Parathyroid adenoma (tissue), 2 donors: Measurements from ENCODE around the gene CSF1R.

ENCODE experiments used
- H2AFZ ChIP-seq: fragments of 300-600 bp; sonication (generic); one replicate; pipeline ENCODE4 v1.7.0; 2017; ENCODE audit warnings: antibody characterized with exemption, mild to moderate bottlenecking
- H3K27ac ChIP-seq: fragments of 300-600 bp; sonication (generic); one replicate; pipeline ENCODE4 v1.7.0; 2017
- H3K27me3 ChIP-seq: fragments of 300-600 bp; sonication (generic); one replicate; pipeline ENCODE4 v1.7.0; 2017; ENCODE audit warnings: low read length; ENCODE audit not compliant: control insufficient read depth, insufficient read depth
- H3K36me3 ChIP-seq: fragments of 300-600 bp; sonication (generic); one replicate; pipeline ENCODE4 v1.7.0; 2017; ENCODE audit warnings: low read length; ENCODE audit not compliant: control insufficient read depth, insufficient read depth
- H3K4me1 ChIP-seq: fragments of 300-600 bp; sonication (generic); one replicate; pipeline ENCODE4 v1.7.0; 2017; ENCODE audit warnings: control low read depth
- H3K4me2 ChIP-seq: fragments of 300-600 bp; sonication (generic); one replicate; pipeline ENCODE4 v1.7.0; 2017; ENCODE audit warnings: low read length
- H3K4me3 ChIP-seq: fragments of 300-600 bp; sonication (generic); one replicate; pipeline ENCODE4 v1.7.0; 2017; ENCODE audit warnings: low read depth, low read length
- H3K79me2 ChIP-seq: fragments of 300-600 bp; sonication (generic); one replicate; pipeline ENCODE4 v1.7.0; 2017; ENCODE audit warnings: control low read depth
- H3K9ac ChIP-seq: fragments of 300-600 bp; sonication (generic); one replicate; pipeline ENCODE4 v1.7.0; 2017; ENCODE audit warnings: mild to moderate bottlenecking
- H3K9me3 ChIP-seq: fragments of 300-600 bp; sonication (generic); one replicate; pipeline ENCODE4 v1.7.0; 2017; ENCODE audit warnings: low read length; ENCODE audit not compliant: control insufficient read depth
- TF ChIP-seq, protein P1 (sequence below): fragments of 300-600 bp; sonication (generic); IDR thresholded peaks from one replicate; pipeline ENCODE4 v1.7.0; 2017; ENCODE audit warnings: antibody characterized with exemption, mild to moderate bottlenecking
- donor health status: primary hyperparathyroidism.

The CSF1R gene

DNA sequence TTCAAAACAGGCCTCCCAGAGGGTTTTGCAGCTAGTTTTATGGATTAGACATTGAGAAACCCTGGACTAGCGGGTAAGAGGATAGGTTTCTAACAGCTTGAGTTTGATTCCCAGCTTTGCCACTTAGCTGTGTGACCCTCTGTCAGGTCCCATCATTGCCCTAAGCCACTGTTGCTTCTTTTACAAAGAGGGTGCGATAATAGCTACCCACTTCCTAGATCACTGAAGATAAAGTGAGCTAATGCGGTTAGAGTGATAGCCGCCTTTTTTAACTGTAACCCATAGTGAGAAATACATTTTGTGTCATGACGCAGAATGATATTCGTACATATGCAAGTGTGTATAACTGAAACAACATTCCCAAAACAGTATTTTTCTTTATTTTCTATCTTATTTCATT is 40.3 kb downstream of the CSF1R start:
- H3K79me2 ChIP-seq = no peaks in the 10 kb centered on the region
- H3K9me3 ChIP-seq = no peaks in the 10 kb centered on the region
- no peaks in the 10 kb centered on the region for H3K27me3 ChIP-seq
- no peak overlapping the region for H3K27ac ChIP-seq
- H2AFZ ChIP-seq = no peak overlapping the region
- H3K4me2 ChIP-seq = no peak overlapping the region
- H3K4me3 ChIP-seq = no peak overlapping the region
- H3K4me1 ChIP-seq = peaks cover 18% of the 10 kb centered on the region
- no peak overlapping the region for H3K9ac ChIP-seq
- TF ChIP-seq, protein P1, sequence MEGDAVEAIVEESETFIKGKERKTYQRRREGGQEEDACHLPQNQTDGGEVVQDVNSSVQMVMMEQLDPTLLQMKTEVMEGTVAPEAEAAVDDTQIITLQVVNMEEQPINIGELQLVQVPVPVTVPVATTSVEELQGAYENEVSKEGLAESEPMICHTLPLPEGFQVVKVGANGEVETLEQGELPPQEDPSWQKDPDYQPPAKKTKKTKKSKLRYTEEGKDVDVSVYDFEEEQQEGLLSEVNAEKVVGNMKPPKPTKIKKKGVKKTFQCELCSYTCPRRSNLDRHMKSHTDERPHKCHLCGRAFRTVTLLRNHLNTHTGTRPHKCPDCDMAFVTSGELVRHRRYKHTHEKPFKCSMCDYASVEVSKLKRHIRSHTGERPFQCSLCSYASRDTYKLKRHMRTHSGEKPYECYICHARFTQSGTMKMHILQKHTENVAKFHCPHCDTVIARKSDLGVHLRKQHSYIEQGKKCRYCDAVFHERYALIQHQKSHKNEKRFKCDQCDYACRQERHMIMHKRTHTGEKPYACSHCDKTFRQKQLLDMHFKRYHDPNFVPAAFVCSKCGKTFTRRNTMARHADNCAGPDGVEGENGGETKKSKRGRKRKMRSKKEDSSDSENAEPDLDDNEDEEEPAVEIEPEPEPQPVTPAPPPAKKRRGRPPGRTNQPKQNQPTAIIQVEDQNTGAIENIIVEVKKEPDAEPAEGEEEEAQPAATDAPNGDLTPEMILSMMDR = no peak
- no peaks in the 10 kb centered on the region for H3K36me3 ChIP-seq

DNA sequence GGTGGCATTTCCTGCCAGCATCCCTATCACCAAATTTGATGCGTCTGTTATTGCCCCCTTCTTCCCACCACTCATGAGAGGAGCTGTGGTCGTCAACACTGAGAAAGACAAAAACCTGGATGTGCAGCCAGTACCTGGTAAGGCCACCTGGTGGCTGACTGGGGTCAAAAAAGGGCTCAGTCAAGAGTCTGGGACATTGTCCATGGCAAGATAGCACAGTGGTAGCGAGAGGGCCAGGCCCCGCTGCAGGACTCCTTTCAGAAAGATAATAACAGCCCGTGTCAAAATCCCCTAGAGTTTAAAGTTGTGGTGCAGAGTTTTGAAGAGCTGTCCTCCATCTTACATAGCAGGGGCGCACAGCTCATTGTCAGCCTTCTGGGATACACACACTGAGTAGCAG is 40.8 kb downstream of the CSF1R start:
- no peak overlapping the region for H3K9ac ChIP-seq
- TF ChIP-seq, protein P1 = no peak
- no peaks in the 10 kb centered on the region for H3K79me2 ChIP-seq
- H3K4me2 ChIP-seq = no peak overlapping the region
- H2AFZ ChIP-seq = no peak overlapping the region
- no peak overlapping the region for H3K4me3 ChIP-seq
- peaks cover 18% of the 10 kb centered on the region for H3K4me1 ChIP-seq
- H3K27ac ChIP-seq = no peak overlapping the region
- no peaks in the 10 kb centered on the region for H3K36me3 ChIP-seq
- H3K27me3 ChIP-seq = no peaks in the 10 kb centered on the region
- H3K9me3 ChIP-seq = no peaks in the 10 kb centered on the region

DNA sequence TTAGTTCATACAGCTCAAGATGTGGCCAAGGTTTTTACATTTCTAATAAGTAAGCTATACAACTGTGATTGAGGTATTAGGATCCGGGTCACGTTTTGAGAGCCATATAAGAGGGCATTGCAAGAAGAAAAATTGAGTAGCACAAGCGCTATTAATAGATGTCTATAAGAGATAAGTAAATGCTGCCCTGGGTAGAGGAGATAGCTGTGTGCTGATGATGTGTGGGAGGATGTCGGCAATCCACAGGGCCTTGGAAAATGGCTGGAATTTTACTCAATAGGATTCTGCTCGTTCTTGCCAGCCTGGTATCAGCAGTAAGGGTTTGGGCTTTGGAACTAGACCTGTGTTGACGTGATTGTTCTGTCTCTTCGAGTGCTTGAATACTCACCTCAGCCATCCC is 41.6 kb downstream of the CSF1R start:
- Histone ChIP-seq H3K9me3 (no peaks in the 10 kb centered on the region), H3K9ac (no peak overlapping the region), H3K27ac (no peak overlapping the region), H3K4me2 (peak overlapping the region; percentile 13), H3K4me3 (no peak overlapping the region), H3K4me1 (peaks cover 18% of the 10 kb centered on the region), H3K27me3 (no peaks in the 10 kb centered on the region), H2AFZ (no peak overlapping the region), H3K36me3 (no peaks in the 10 kb centered on the region), H3K79me2 (no peaks in the 10 kb centered on the region)
- TF ChIP-seq, protein P1 = no peak

DNA sequence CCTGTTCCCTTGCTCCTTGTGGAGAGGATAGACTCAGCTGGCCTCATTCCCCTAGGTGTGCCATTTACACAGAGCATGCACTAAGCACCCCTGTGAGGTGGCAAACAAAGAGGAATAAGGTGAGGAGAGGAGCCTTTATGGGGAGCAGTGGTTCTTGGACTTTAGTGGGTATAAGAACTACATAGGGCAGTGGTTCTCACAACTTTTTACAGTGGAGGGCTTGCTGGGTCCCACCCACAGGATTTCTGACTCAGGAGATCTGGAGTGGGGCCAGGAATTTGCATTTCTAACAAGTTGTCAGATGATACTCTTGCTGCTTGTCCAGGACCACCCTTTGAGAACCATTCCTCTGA is 42.0 kb downstream of the CSF1R start:
- no peak overlapping the region for H3K9ac ChIP-seq
- no peaks in the 10 kb centered on the region for H3K36me3 ChIP-seq

More for the DNA sequence above, 42.0 kb downstream of the CSF1R start:
- peak overlapping the region; percentile 13 for H3K4me2 ChIP-seq
- no peaks in the 10 kb centered on the region for H3K27me3 ChIP-seq
- H3K4me3 ChIP-seq = no peak overlapping the region
- no peaks in the 10 kb centered on the region for H3K9me3 ChIP-seq
- no peak overlapping the region for H2AFZ ChIP-seq
- H3K4me1 ChIP-seq = peaks cover 18% of the 10 kb centered on the region
- TF ChIP-seq, protein P1 = no peak
- no peak overlapping the region for H3K27ac ChIP-seq
- H3K79me2 ChIP-seq = no peaks in the 10 kb centered on the region
